ENCODE results near the gene PTPRR.

The PTPRR gene

GRCh38 chr12:70744178-70744577 lies 176.4 kb downstream of the PTPRR start:
- TF ChIP-seq EZH2phosphoT487 (conservative IDR thresholded peaks at IDR 0.05; ENCODE audit: low read length) (no peak), CTCF (IDR thresholded peaks at IDR 0.05; ENCODE audit: insufficient read depth, low read length, poor library complexity, severe bottlenecking) (no peak)
- no peaks in the 10 kb centered on the region for H3K9me2 ChIP-seq (replicated peaks; ENCODE audit: insufficient read depth, low read length)
- H3K4me2 ChIP-seq (ENCODE audit: low read depth, low read length, poor library complexity, severe bottlenecking) = no peak overlapping the region
- no peak overlapping the region for H2AFZ ChIP-seq (ENCODE audit: low read depth, low read length, severe bottlenecking)
- no peak overlapping the region for H3K4me3 ChIP-seq (ENCODE audit: insufficient read depth, low read length, poor library complexity, severe bottlenecking)
- H3K27ac ChIP-seq (ENCODE audit: low read depth, low read length) = no peak overlapping the region
- H3K36me3 ChIP-seq (ENCODE audit: low read length) = no peaks in the 10 kb centered on the region
- no peaks in the 10 kb centered on the region for H3K79me2 ChIP-seq (ENCODE audit: insufficient read depth, low read length)
- no peaks in the 10 kb centered on the region for H3K27me3 ChIP-seq (ENCODE audit: low read length)
- no peaks in the 10 kb centered on the region for H3F3A ChIP-seq (ENCODE audit: insufficient read depth)
- no peak overlapping the region for H3K9ac ChIP-seq (ENCODE audit: low read length)
- H3K9me3 ChIP-seq (ENCODE audit: insufficient read depth, low read length) = no peaks in the 10 kb centered on the region
- H4K20me1 ChIP-seq (ENCODE audit: low read depth, low read length) = no peaks in the 10 kb centered on the region

GRCh38 chr12:70741256-70741655 lies 179.3 kb downstream of the PTPRR start:
- H3K27ac ChIP-seq (ENCODE audit: low read depth, low read length) = no peak overlapping the region
- H3K36me3 ChIP-seq (ENCODE audit: low read length) = no peaks in the 10 kb centered on the region
- no peak overlapping the region for H3K4me3 ChIP-seq (ENCODE audit: insufficient read depth, low read length, poor library complexity, severe bottlenecking)
- H3F3A ChIP-seq (ENCODE audit: insufficient read depth) = no peaks in the 10 kb centered on the region
- no peaks in the 10 kb centered on the region for H3K9me3 ChIP-seq (ENCODE audit: insufficient read depth, low read length)
- no peak overlapping the region for H3K4me2 ChIP-seq (ENCODE audit: low read depth, low read length, poor library complexity, severe bottlenecking)
- TF ChIP-seq CTCF (IDR thresholded peaks at IDR 0.05; ENCODE audit: insufficient read depth, low read length, poor library complexity, severe bottlenecking) (no peak), EZH2phosphoT487 (conservative IDR thresholded peaks at IDR 0.05; ENCODE audit: low read length) (no peak)
- H2AFZ ChIP-seq (ENCODE audit: low read depth, low read length, severe bottlenecking) = no peak overlapping the region
- H3K79me2 ChIP-seq (ENCODE audit: insufficient read depth, low read length) = no peaks in the 10 kb centered on the region
- no peaks in the 10 kb centered on the region for H4K20me1 ChIP-seq (ENCODE audit: low read depth, low read length)
- no peaks in the 10 kb centered on the region for H3K9me2 ChIP-seq (replicated peaks; ENCODE audit: insufficient read depth, low read length)
- no peaks in the 10 kb centered on the region for H3K27me3 ChIP-seq (ENCODE audit: low read length)
- no peak overlapping the region for H3K9ac ChIP-seq (ENCODE audit: low read length)

DNA sequence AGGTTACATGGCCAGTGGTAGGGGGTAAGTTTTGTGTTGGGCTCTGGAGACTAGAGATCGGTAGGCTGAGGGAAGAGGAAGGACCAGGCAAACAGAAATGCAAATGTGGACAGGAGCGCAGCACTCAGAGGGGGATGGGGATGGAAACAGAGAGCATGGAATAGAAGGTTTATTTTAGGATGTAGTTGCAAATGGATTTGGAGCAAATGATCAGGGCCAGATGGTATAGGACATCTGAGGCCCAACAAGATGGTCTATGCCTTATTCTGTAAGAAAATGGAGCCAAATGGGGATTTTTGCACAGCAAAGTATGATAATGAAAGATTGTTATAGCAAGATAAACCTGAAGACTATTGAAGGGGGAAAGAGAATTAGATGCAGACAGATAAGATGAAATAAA lies 180.8 kb downstream of the PTPRR start:
- no peaks in the 10 kb centered on the region for H3F3A ChIP-seq (ENCODE audit: insufficient read depth)
- TF ChIP-seq EZH2phosphoT487 (conservative IDR thresholded peaks at IDR 0.05; ENCODE audit: low read length) = no peak
- no peak for TF ChIP-seq CTCF (IDR thresholded peaks at IDR 0.05; ENCODE audit: insufficient read depth, low read length, poor library complexity, severe bottlenecking)
- no peak overlapping the region for H3K9ac ChIP-seq (ENCODE audit: low read length)
- H3K27me3 ChIP-seq (ENCODE audit: low read length) = no peaks in the 10 kb centered on the region
- H3K36me3 ChIP-seq (ENCODE audit: low read length) = no peaks in the 10 kb centered on the region
- no peaks in the 10 kb centered on the region for H4K20me1 ChIP-seq (ENCODE audit: low read depth, low read length)
- no peaks in the 10 kb centered on the region for H3K9me2 ChIP-seq (replicated peaks; ENCODE audit: insufficient read depth, low read length)
- H3K27ac ChIP-seq (ENCODE audit: low read depth, low read length) = no peak overlapping the region
- H2AFZ ChIP-seq (ENCODE audit: low read depth, low read length, severe bottlenecking) = no peak overlapping the region
- no peaks in the 10 kb centered on the region for H3K9me3 ChIP-seq (ENCODE audit: insufficient read depth, low read length)
- H3K79me2 ChIP-seq (ENCODE audit: insufficient read depth, low read length) = no peaks in the 10 kb centered on the region
- no peak overlapping the region for H3K4me2 ChIP-seq (ENCODE audit: low read depth, low read length, poor library complexity, severe bottlenecking)
- no peak overlapping the region for H3K4me3 ChIP-seq (ENCODE audit: insufficient read depth, low read length, poor library complexity, severe bottlenecking)

All from SU-DHL-6 (cell line).